Peyer's patch (tissue), 4 donors: ENCODE measurements around the gene IL18BP.

Source experiments
- POLR2A ChIP-seq, 2 donors: fragments of 450-650 bp; IDR thresholded peaks; one replicate each; pipeline ENCODE4 v1.5.1; 2017; ENCODE audit warnings: antibody characterized with exemption in 2 of 2, mild to moderate bottlenecking in 2 of 2, moderate library complexity in 2 of 2
- TF ChIP-seq, protein P1 (sequence below), 6 experiments: fragments of 450-650 bp in 4 of 6; fragments of 200-600 bp in 2 of 6; sonication (generic) in 1 of 6; IDR thresholded peaks; one replicate each; pipeline ENCODE4 v1.5.1; 2017 to 2019; ENCODE audit warnings: antibody characterized with exemption in 6 of 6, mild to moderate bottlenecking in 3 of 6, moderate library complexity in 1 of 6

DNA sequence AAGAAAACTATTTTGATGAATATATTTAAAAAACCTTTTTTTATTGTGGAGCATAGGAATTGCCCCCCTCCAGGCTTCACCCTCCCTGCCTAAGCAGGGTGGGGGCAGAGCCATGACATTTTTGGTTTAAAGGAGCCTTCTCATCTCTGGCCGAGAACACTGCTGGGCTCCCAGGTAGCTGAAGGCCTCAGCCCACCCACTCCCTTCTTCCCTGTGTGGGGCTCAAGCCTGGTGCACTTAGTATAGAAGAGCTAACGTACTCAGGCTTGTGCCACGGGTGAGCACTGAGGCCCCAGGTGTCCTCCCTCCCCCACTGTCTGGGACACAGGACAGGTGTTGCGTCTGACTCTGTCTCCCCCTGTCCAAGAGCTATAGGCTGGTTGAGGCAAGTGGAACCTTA, 2.2 kb upstream of the IL18BP start:
- no peak for TF ChIP-seq POLR2A (IDR thresholded peaks at IDR 0.05)
- TF ChIP-seq, protein P1, sequence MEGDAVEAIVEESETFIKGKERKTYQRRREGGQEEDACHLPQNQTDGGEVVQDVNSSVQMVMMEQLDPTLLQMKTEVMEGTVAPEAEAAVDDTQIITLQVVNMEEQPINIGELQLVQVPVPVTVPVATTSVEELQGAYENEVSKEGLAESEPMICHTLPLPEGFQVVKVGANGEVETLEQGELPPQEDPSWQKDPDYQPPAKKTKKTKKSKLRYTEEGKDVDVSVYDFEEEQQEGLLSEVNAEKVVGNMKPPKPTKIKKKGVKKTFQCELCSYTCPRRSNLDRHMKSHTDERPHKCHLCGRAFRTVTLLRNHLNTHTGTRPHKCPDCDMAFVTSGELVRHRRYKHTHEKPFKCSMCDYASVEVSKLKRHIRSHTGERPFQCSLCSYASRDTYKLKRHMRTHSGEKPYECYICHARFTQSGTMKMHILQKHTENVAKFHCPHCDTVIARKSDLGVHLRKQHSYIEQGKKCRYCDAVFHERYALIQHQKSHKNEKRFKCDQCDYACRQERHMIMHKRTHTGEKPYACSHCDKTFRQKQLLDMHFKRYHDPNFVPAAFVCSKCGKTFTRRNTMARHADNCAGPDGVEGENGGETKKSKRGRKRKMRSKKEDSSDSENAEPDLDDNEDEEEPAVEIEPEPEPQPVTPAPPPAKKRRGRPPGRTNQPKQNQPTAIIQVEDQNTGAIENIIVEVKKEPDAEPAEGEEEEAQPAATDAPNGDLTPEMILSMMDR (IDR thresholded peaks at IDR 0.05), result no peak
